Measurements from ENCODE around the gene PMEPA1.

The PMEPA1 gene

GRCh38 chr20:57651881-57652605 is 57.8 kb downstream of the PMEPA1 start:
- Mint-ChIP-seq H3K27me3 (peaks cover 17% of the 10 kb centered on the region), H3K9me3 (no peaks in the 10 kb centered on the region), H3K4me1 (ENCODE audit: low read depth) (peaks cover 5% of the 10 kb centered on the region), H3K4me3 (no peak overlapping the region), H3K36me3 (ENCODE audit: low read depth) (peaks cover 6% of the 10 kb centered on the region), H3K27ac (no peak overlapping the region)
- intact Hi-C loops (cut with micrococcal nuclease) = no loop called here

- intact Hi-C loops (cut with micrococcal nuclease) = no loop called here
- Mint-ChIP-seq H3K9me3 (no peaks in the 10 kb centered on the region), H3K4me1 (ENCODE audit: low read depth) (peaks cover 5% of the 10 kb centered on the region)
Measured at GRCh38 chr20:57650756-57651483, 58.9 kb downstream of the PMEPA1 start.

GRCh38 chr20:57650266-57650665 is 59.5 kb downstream of the PMEPA1 start:
- Mint-ChIP-seq H3K27ac (no peak overlapping the region), H3K4me1 (ENCODE audit: low read depth) (peaks cover 5% of the 10 kb centered on the region), H3K4me3 (no peak overlapping the region), H3K27me3 (peaks cover 16% of the 10 kb centered on the region), H3K36me3 (ENCODE audit: low read depth) (peaks cover 6% of the 10 kb centered on the region), H3K9me3 (peaks cover 3% of the 10 kb centered on the region)
- intact Hi-C loops (cut with micrococcal nuclease) = no loop called here

More at GRCh38 chr20:57650756-57651483, 58.9 kb downstream of the PMEPA1 start:
- peaks cover 17% of the 10 kb centered on the region for H3K27me3 Mint-ChIP-seq
- no peak overlapping the region for H3K4me3 Mint-ChIP-seq
- H3K27ac Mint-ChIP-seq = no peak overlapping the region
- H3K36me3 Mint-ChIP-seq (ENCODE audit: low read depth) = peaks cover 6% of the 10 kb centered on the region

- H3K27me3 Mint-ChIP-seq = peaks cover 11% of the 10 kb centered on the region
- H3K9me3 Mint-ChIP-seq = peaks cover 9% of the 10 kb centered on the region
- H3K4me1 Mint-ChIP-seq (ENCODE audit: low read depth) = peaks cover 3% of the 10 kb centered on the region
- peaks cover 6% of the 10 kb centered on the region for H3K36me3 Mint-ChIP-seq (ENCODE audit: low read depth)
- no peak overlapping the region for H3K27ac Mint-ChIP-seq
- H3K4me3 Mint-ChIP-seq = no peak overlapping the region
- intact Hi-C loops (cut with micrococcal nuclease) = no loop called here
Measured at GRCh38 chr20:57649617-57650015, 60.2 kb downstream of the PMEPA1 start.

GRCh38 chr20:57648878-57649616 is 60.8 kb downstream of the PMEPA1 start:
- no peak overlapping the region for H3K27ac Mint-ChIP-seq
- intact Hi-C loops (cut with micrococcal nuclease) = no loop called here
- H3K4me1 Mint-ChIP-seq (ENCODE audit: low read depth) = no peaks in the 10 kb centered on the region
- peaks cover 12% of the 10 kb centered on the region for H3K9me3 Mint-ChIP-seq
- no peak overlapping the region for H3K4me3 Mint-ChIP-seq
- peaks cover 13% of the 10 kb centered on the region for H3K27me3 Mint-ChIP-seq
- peaks cover 6% of the 10 kb centered on the region for H3K36me3 Mint-ChIP-seq (ENCODE audit: low read depth)

- Mint-ChIP-seq H3K27me3 (peaks cover 13% of the 10 kb centered on the region), H3K36me3 (ENCODE audit: low read depth) (peaks cover 6% of the 10 kb centered on the region), H3K9me3 (peaks cover 12% of the 10 kb centered on the region), H3K4me3 (no peak overlapping the region), H3K27ac (no peak overlapping the region), H3K4me1 (ENCODE audit: low read depth) (no peaks in the 10 kb centered on the region)
- intact Hi-C loops (cut with micrococcal nuclease) = no loop called here
Measured at GRCh38 chr20:57647933-57648785, 61.7 kb downstream of the PMEPA1 start.

GRCh38 chr20:57647006-57647932 is 62.5 kb downstream of the PMEPA1 start:
- Mint-ChIP-seq H3K27me3 (peaks cover 15% of the 10 kb centered on the region), H3K4me3 (no peak overlapping the region), H3K9me3 (peaks cover 12% of the 10 kb centered on the region), H3K36me3 (ENCODE audit: low read depth) (peaks cover 4% of the 10 kb centered on the region), H3K4me1 (ENCODE audit: low read depth) (no peaks in the 10 kb centered on the region), H3K27ac (no peak overlapping the region)
- intact Hi-C loops (cut with micrococcal nuclease) = no loop called here

GRCh38 chr20:57638895-57639236 is 70.9 kb downstream of the PMEPA1 start:
- H3K4me1 Mint-ChIP-seq (ENCODE audit: low read depth) = no peaks in the 10 kb centered on the region
- no peak overlapping the region for H3K4me3 Mint-ChIP-seq
- intact Hi-C loops (cut with micrococcal nuclease) = no loop called here
- peaks cover 26% of the 10 kb centered on the region for H3K9me3 Mint-ChIP-seq
- H3K27ac Mint-ChIP-seq = no peak overlapping the region
- H3K36me3 Mint-ChIP-seq (ENCODE audit: low read depth) = no peaks in the 10 kb centered on the region
- peaks cover 27% of the 10 kb centered on the region for H3K27me3 Mint-ChIP-seq

- Mint-ChIP-seq H3K4me1 (ENCODE audit: low read depth) (no peaks in the 10 kb centered on the region), H3K27ac (no peak overlapping the region), H3K9me3 (peaks cover 26% of the 10 kb centered on the region), H3K36me3 (ENCODE audit: low read depth) (no peaks in the 10 kb centered on the region), H3K27me3 (peaks cover 30% of the 10 kb centered on the region), H3K4me3 (no peak overlapping the region)
- intact Hi-C loops (cut with micrococcal nuclease) = no loop called here
Measured at GRCh38 chr20:57638173-57638894, 71.5 kb downstream of the PMEPA1 start.

GRCh38 chr20:57633945-57634491 is 75.8 kb downstream of the PMEPA1 start:
- peaks cover 39% of the 10 kb centered on the region for H3K9me3 Mint-ChIP-seq
- H3K4me3 Mint-ChIP-seq = no peak overlapping the region
- intact Hi-C loops (cut with micrococcal nuclease) = no loop called here
- H3K27me3 Mint-ChIP-seq = peaks cover 31% of the 10 kb centered on the region
- H3K4me1 Mint-ChIP-seq (ENCODE audit: low read depth) = peaks cover 15% of the 10 kb centered on the region
- peaks cover 10% of the 10 kb centered on the region for H3K36me3 Mint-ChIP-seq (ENCODE audit: low read depth)
- no peak overlapping the region for H3K27ac Mint-ChIP-seq

GRCh38 chr20:57632286-57632685 is 77.5 kb downstream of the PMEPA1 start:
- no peak overlapping the region for H3K27ac Mint-ChIP-seq
- no peak overlapping the region for H3K4me3 Mint-ChIP-seq
- peaks cover 39% of the 10 kb centered on the region for H3K9me3 Mint-ChIP-seq
- peaks cover 30% of the 10 kb centered on the region for H3K4me1 Mint-ChIP-seq (ENCODE audit: low read depth)
- H3K27me3 Mint-ChIP-seq = peaks cover 31% of the 10 kb centered on the region
- H3K36me3 Mint-ChIP-seq (ENCODE audit: low read depth) = peaks cover 10% of the 10 kb centered on the region
- intact Hi-C loops (cut with micrococcal nuclease) = no loop called here

GRCh38 chr20:57630061-57630460 is 79.8 kb downstream of the PMEPA1 start:
- Mint-ChIP-seq H3K36me3 (ENCODE audit: low read depth) (peaks cover 18% of the 10 kb centered on the region), H3K9me3 (peaks cover 27% of the 10 kb centered on the region), H3K4me3 (peak overlapping the region; percentile 73), H3K4me1 (ENCODE audit: low read depth) (peaks cover 38% of the 10 kb centered on the region), H3K27me3 (peaks cover 18% of the 10 kb centered on the region), H3K27ac (peak overlapping the region; percentile 84)
- intact Hi-C loops (cut with micrococcal nuclease) = no loop called here
